Endothelial cell of umbilical vein (primary cell): ENCODE data around the gene ITGA6. TPM values are rescaled to one million over a fixed set of nuclear protein-coding genes. Genes with fewer than 3 reads are reported as not detected.

Source experiments
- BruUV-seq: library from RNA; stranded (reverse); fragments of 400-500 nt; replicated peaks from 2 replicates; lab custom pipeline; 2021; lab: Mats Ljungman, UMichigan
- CTCF ChIA-PET: fragments of 300-600, 350-600 bp; sonication (Branson Sonifier 250); formaldehyde crosslinking; loops from one replicate; lab custom pipeline; 2021; ENCODE audit warnings: antibody characterized with exemption, inconsistent platforms; lab: Charles Lee
- POLR2A ChIA-PET: fragments of 300-600, 350-600 bp; sonication (Branson Sonifier 250); formaldehyde crosslinking; loops from one replicate; lab custom pipeline; 2021; ENCODE audit warnings: antibody characterized with exemption, inconsistent platforms; lab: Charles Lee
- DNase-seq: peaks from one replicate; pipeline ENCODE4 v3.0.0-alpha.2; 2011; ENCODE audit warnings: low read depth, low spot score
- FAIRE-seq: peaks from 2 replicates; lab custom pipeline; 2011; peaks lifted over from hg19 to GRCh38; lab: Jason Lieb, UNC
- H2AFZ ChIP-seq: 2 replicates; pipeline ENCODE4 v1.6.0; 2012; ENCODE audit warnings: low read depth, low read length, control low read depth, inconsistent platforms
- H3K27ac ChIP-seq: 2 replicates; pipeline ENCODE4 v1.5.1; 2011; ENCODE audit warnings: low read depth, mild to moderate bottlenecking, control low read depth, low read length, moderate library complexity; ENCODE audit not compliant: insufficient read depth
- H3K27me3 ChIP-seq, 2 experiments: 2 replicates each; pipeline versions ENCODE4 v1.6.0 to v1.6.1; 2011; ENCODE audit warnings: low read length in 2 of 2, mixed read lengths in 1 of 2; ENCODE audit not compliant: control insufficient read depth in 2 of 2, insufficient read depth in 2 of 2
- H3K36me3 ChIP-seq, 2 experiments: 2 replicates in 1 of 2; 3 replicates in 1 of 2; pipeline ENCODE4 v1.5.1; 2011; ENCODE audit warnings: low read length in 2 of 2, mild to moderate bottlenecking in 1 of 2, moderate library complexity in 1 of 2; ENCODE audit not compliant: control insufficient read depth in 2 of 2, insufficient read depth in 2 of 2; ENCODE audit errors: extremely low read depth in 1 of 2
- H3K4me1 ChIP-seq: 3 replicates; pipeline ENCODE4 v1.5.1; 2011; ENCODE audit warnings: mild to moderate bottlenecking, low read length; ENCODE audit not compliant: control insufficient read depth, insufficient read depth; ENCODE audit errors: extremely low read depth
- H3K4me2 ChIP-seq: 2 replicates; pipeline ENCODE4 v1.6.1; 2011; ENCODE audit warnings: low read length, control low read depth, mixed read lengths; ENCODE audit not compliant: insufficient read depth
- H3K4me3 ChIP-seq, 3 experiments: fragments of 200-600 bp in 1 of 3; sonication (generic), shearing (Covaris generic) in 1 of 3; replicated peaks in 1 of 3; 2 replicates each; pipeline ENCODE4 v1.5.1; 2011 to 2016; ENCODE audit warnings: control low read depth in 3 of 3, low read length in 3 of 3, mild to moderate bottlenecking in 2 of 3, inconsistent platforms in 1 of 3, low read depth in 1 of 3, moderate library complexity in 1 of 3; ENCODE audit not compliant: insufficient read depth in 1 of 3
- H3K79me2 ChIP-seq: 2 replicates; pipeline ENCODE4 v1.6.0; 2012; ENCODE audit warnings: low read length, inconsistent platforms; ENCODE audit not compliant: control insufficient read depth, insufficient read depth
- H3K9ac ChIP-seq: replicated peaks from 2 replicates; pipeline ENCODE3; 2011; ENCODE audit warnings: low read length, control low read depth; ENCODE audit not compliant: insufficient read depth; ENCODE audit errors: extremely low read depth
- H3K9me1 ChIP-seq: replicated peaks from 3 replicates; pipeline ENCODE4 v1.6.0; 2011; ENCODE audit warnings: mild to moderate bottlenecking, low read length; ENCODE audit not compliant: control insufficient read depth, insufficient read depth; ENCODE audit errors: extremely low read depth
- H3K9me3 ChIP-seq: replicated peaks from 2 replicates; pipeline ENCODE4 v1.5.1; 2012; ENCODE audit warnings: low read length, inconsistent platforms; ENCODE audit not compliant: control insufficient read depth, insufficient read depth
- H4K20me1 ChIP-seq: replicated peaks from 2 replicates; pipeline ENCODE3; 2011; ENCODE audit warnings: mild to moderate bottlenecking, low read length; ENCODE audit not compliant: control insufficient read depth, insufficient read depth; ENCODE audit errors: extremely low read depth
- CTCF ChIP-seq, 2 donors: IDR thresholded peaks; 1 replicate in 1 of 2; 2 replicates in 1 of 2; pipeline ENCODE4 v1.5.1; 2011; ENCODE audit warnings: low read length in 2 of 2, mild to moderate bottlenecking in 2 of 2, moderate library complexity in 2 of 2, control low read depth in 1 of 2, inconsistent platforms in 1 of 2, low read depth in 1 of 2; ENCODE audit not compliant: insufficient read depth in 1 of 2; ENCODE audit errors: extremely low read depth in 1 of 2
- EZH2 ChIP-seq: IDR thresholded peaks from 2 replicates; pipeline ENCODE4 v1.6.1; 2012; ENCODE audit warnings: borderline replicate concordance, low read depth, mild to moderate bottlenecking, moderate library complexity, low read length, inconsistent platforms; ENCODE audit not compliant: severe bottlenecking
- GATA2 ChIP-seq: IDR thresholded peaks from 2 replicates; pipeline ENCODE4 v1.7.0; 2011; ENCODE audit warnings: low read depth, mild to moderate bottlenecking, moderate library complexity, mixed read lengths, low read length; ENCODE audit not compliant: insufficient read length, insufficient read depth
- JUN ChIP-seq: IDR thresholded peaks from 2 replicates; pipeline ENCODE4 v1.6.1; 2011; ENCODE audit warnings: borderline replicate concordance, low read depth; ENCODE audit not compliant: insufficient read length, insufficient read depth
- MYC ChIP-seq: IDR thresholded peaks from one replicate; pipeline ENCODE4 v1.6.1; 2011; ENCODE audit warnings: mild to moderate bottlenecking, low read depth, low read length
- POLR2A ChIP-seq: IDR thresholded peaks from 2 replicates; pipeline ENCODE4 v1.6.1; 2012; ENCODE audit warnings: low read depth, mild to moderate bottlenecking, control low read depth, low read length
- POLR2AphosphoS5 ChIP-seq: IDR thresholded peaks from 2 replicates; pipeline ENCODE4 v1.6.1; 2012; ENCODE audit warnings: low read depth, mild to moderate bottlenecking, control low read depth, low read length, moderate library complexity; ENCODE audit not compliant: insufficient read depth
- dilution Hi-C: fragments of 300-500 bp; cut with MboI; formaldehyde crosslinking; loops from one replicate; pipeline ENCODE4 v1.15.0; 2019; ENCODE audit warnings: low sequenced_read_pairs; ENCODE audit not compliant: extremely low pct_ligation_motif_present
- intact Hi-C: fragments of 100-400 bp; cut with micrococcal nuclease; formaldehyde crosslinking; loops from one replicate; pipeline ENCODE4 v1.10.0; 2022
- polyA plus RNA-seq, 4 experiments: library from polyadenylated mRNA; depleted of rRNA in 3 of 4; stranded (reverse) in 3 of 4; unstranded in 1 of 4; fragments of >200 nt; gene quantifications; 2 replicates each; pipeline versions ENCODE4 v1.2.1 to v1.2.3, GENCODE V29; 2011 to 2012; ENCODE audit warnings: missing spikeins in 1 of 4
- total RNA-seq: library from RNA; stranded (reverse); gene quantifications from 2 replicates; pipeline ENCODE4 v1.2.3, GENCODE V29; 2021
- TF ChIP-seq, protein P1 (sequence below): IDR thresholded peaks from 2 replicates; pipeline ENCODE4 v1.6.1; 2011; ENCODE audit not compliant: insufficient read depth, insufficient read length

Gene ITGA6
- total and polyA plus RNA-seq, 2 donors (not counting 3 experiments of a cell fraction or from before 2014, with no cell fraction given) = 24.9 to 208 TPM

DNA sequence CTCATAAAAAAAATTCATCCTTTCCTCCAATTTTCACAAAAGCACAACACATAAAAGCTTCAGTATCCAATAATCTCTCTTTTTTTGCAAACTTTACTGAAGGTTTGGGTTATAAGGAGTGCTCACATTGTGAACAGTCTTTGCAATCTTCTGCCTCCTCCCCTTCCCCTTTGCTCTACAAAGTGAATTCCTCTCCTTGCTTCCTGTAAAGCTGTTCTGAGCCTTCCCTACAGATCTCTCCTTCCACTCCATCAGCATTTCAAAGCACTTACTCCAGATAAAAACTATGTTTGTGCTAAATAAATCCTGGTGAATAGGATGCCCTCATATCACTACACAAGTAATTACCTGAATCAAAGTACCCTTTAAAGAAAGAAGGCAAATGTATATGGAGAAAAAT lies 123.9 kb downstream of the ITGA6 start:
- DNase-seq (no peak), FAIRE-seq (no peak)
- no peaks in the 10 kb centered on the region for H3K27me3 ChIP-seq
- H3K36me3 ChIP-seq = no peaks in the 10 kb centered on the region
- POLR2A ChIA-PET = no interaction called here
- no peak overlapping the region for H3K9ac ChIP-seq
- no peaks in the 10 kb centered on the region for H3K79me2 ChIP-seq
- BruUV-seq = no TSS peak
- H3K4me2 ChIP-seq = no peak overlapping the region
- H3K4me1 ChIP-seq = peaks cover 20% of the 10 kb centered on the region
- H3K27ac ChIP-seq = no peak overlapping the region
- TF ChIP-seq GATA2 = no peak
- no peak for TF ChIP-seq POLR2A
- TF ChIP-seq, protein P1, sequence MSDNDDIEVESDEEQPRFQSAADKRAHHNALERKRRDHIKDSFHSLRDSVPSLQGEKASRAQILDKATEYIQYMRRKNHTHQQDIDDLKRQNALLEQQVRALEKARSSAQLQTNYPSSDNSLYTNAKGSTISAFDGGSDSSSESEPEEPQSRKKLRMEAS = no peak
- TF ChIP-seq POLR2AphosphoS5 = no peak
- no peak for TF ChIP-seq EZH2
- TF ChIP-seq CTCF (IDR thresholded peaks at IDR 0.05; ENCODE audit: extremely low read depth in 1 of 2, insufficient read depth in 1 of 2, low read depth in 1 of 2, low read length in 2 of 2) = no peak
- no peak for TF ChIP-seq MYC
- TF ChIP-seq JUN = no peak
- H3K9me3 ChIP-seq = no peaks in the 10 kb centered on the region
- H2AFZ ChIP-seq = no peak overlapping the region
- no peaks in the 10 kb centered on the region for H3K9me1 ChIP-seq
- dilution Hi-C loops = no loop called here
- CTCF ChIA-PET = no interaction called here
- no peaks in the 10 kb centered on the region for H4K20me1 ChIP-seq
- H3K4me3 ChIP-seq = no peak overlapping the region
- intact Hi-C loops = no loop called here
